Urinary bladder (tissue), 4 donors: Measurements from ENCODE around the gene LTBP4. TPM values are rescaled to one million over a fixed set of nuclear protein-coding genes. Genes with fewer than 3 reads are reported as not detected.

Source experiments
- DNase-seq: peaks from one replicate; pipeline ENCODE4 v3.0.0-alpha.2; 2015; ENCODE audit errors: extremely low spot score
- H3K27ac ChIP-seq: one replicate; pipeline ENCODE4 v1.5.1; 2013; ENCODE audit warnings: low read depth, mild to moderate bottlenecking, moderate library complexity
- H3K36me3 ChIP-seq: one replicate; pipeline ENCODE4 v1.6.1; 2013; ENCODE audit warnings: mild to moderate bottlenecking, moderate library complexity; ENCODE audit not compliant: insufficient read depth
- H3K4me1 ChIP-seq: one replicate; pipeline ENCODE4 v1.6.1; 2013; ENCODE audit warnings: mild to moderate bottlenecking, moderate library complexity; ENCODE audit not compliant: insufficient read depth
- H3K4me3 ChIP-seq: one replicate; pipeline ENCODE4 v1.5.1; 2013; ENCODE audit warnings: low read depth, low read length
- WGBS: extraction: QIAGEN DNeasy Blood & Tissue Kit; methylation state at CpG from one replicate; pipeline ENCODE4 v1.1.7; 2013; 5-methylcytosine and 5-hydroxymethylcytosine counted together
- polyA plus RNA-seq: library from polyadenylated mRNA; stranded (reverse); fragments of 200-250 nt; gene quantifications from one replicate; pipeline ENCODE4 v1.2.3, GENCODE V29; 2013
- total RNA-seq: library from RNA; depleted of rRNA; stranded (reverse); fragments of >200 nt; gene quantifications from one replicate; pipeline ENCODE4 v1.2.3, GENCODE V29; 2014
- donor health status: healthy with polysubstance abuse.
- donor health status: healthy.

LTBP4 gene
- total and polyA plus RNA-seq, 2 donors = 305 to 647 TPM

GRCh38 chr19:40607311-40608239, 6.4 kb downstream of the LTBP4 start:
- no peak for DNase-seq
- WGBS = 59% methylated on average over 31 of the region's 31 CpGs
- Histone ChIP-seq H3K36me3 (no peaks in the 10 kb centered on the region), H3K4me3 (no peak overlapping the region), H3K4me1 (peaks cover 2% of the 10 kb centered on the region), H3K27ac (no peak overlapping the region)

GRCh38 chr19:40608240-40608621, 7.1 kb downstream of the LTBP4 start:
- no peak overlapping the region for H3K27ac ChIP-seq
- H3K4me1 ChIP-seq = peaks cover 2% of the 10 kb centered on the region
- DNase-seq = no peak
- H3K36me3 ChIP-seq = no peaks in the 10 kb centered on the region
- WGBS = 91% methylated on average over 14 of the region's 14 CpGs
- H3K4me3 ChIP-seq = no peak overlapping the region

- DNase-seq = no peak
- Histone ChIP-seq H3K27ac (no peak overlapping the region), H3K4me1 (peaks cover 2% of the 10 kb centered on the region), H3K4me3 (no peak overlapping the region), H3K36me3 (no peaks in the 10 kb centered on the region)
- whole genome bisulfite sequencing = 86% methylated on average over 4 of the region's 4 CpGs
These were observed 7.8 kb downstream of the LTBP4 start for GRCh38 chr19:40608957-40609356.

- H3K36me3 ChIP-seq = no peaks in the 10 kb centered on the region
- H3K4me1 ChIP-seq = peaks cover 2% of the 10 kb centered on the region
- DNase-seq = no peak
These were observed 8.6 kb downstream of the LTBP4 start for GRCh38 chr19:40609561-40610395.

GRCh38 chr19:40610396-40611064, 9.4 kb downstream of the LTBP4 start:
- Histone ChIP-seq H3K4me3 (no peak overlapping the region), H3K4me1 (no peaks in the 10 kb centered on the region), H3K27ac (peak overlapping the region; percentile 63), H3K36me3 (no peaks in the 10 kb centered on the region)
- 52% methylated on average over 29 of the region's 29 CpGs for WGBS
- no peak for DNase-seq

More at GRCh38 chr19:40609561-40610395, 8.6 kb downstream of the LTBP4 start:
- WGBS = 30% methylated on average over 50 of the region's 50 CpGs
- Histone ChIP-seq H3K27ac (peak overlapping the region; percentile 63), H3K4me3 (peak overlapping the region; percentile 19)

- no peaks in the 10 kb centered on the region for H3K4me1 ChIP-seq
- no peak overlapping the region for H3K4me3 ChIP-seq
- DNase-seq = no peak
- 84% methylated on average over 15 of the region's 15 CpGs for WGBS
- no peaks in the 10 kb centered on the region for H3K36me3 ChIP-seq
- H3K27ac ChIP-seq = no peak overlapping the region
These were observed 9.9 kb downstream of the LTBP4 start for GRCh38 chr19:40611096-40611495.

- 93% methylated on average over 10 of the region's 10 CpGs for WGBS
- Histone ChIP-seq H3K4me1 (no peaks in the 10 kb centered on the region), H3K36me3 (no peaks in the 10 kb centered on the region), H3K27ac (no peak overlapping the region), H3K4me3 (no peak overlapping the region)
- DNase-seq = no peak
These were observed 10.9 kb downstream of the LTBP4 start for GRCh38 chr19:40611900-40612698.

- DNase-seq = no peak
- H3K4me1 ChIP-seq = no peaks in the 10 kb centered on the region
- peak overlapping the region; percentile 59 for H3K4me3 ChIP-seq
- H3K36me3 ChIP-seq = no peaks in the 10 kb centered on the region
- H3K27ac ChIP-seq = peak overlapping the region; percentile 41
- 38% methylated on average over 50 of the region's 50 CpGs for WGBS
These were observed 11.9 kb downstream of the LTBP4 start for GRCh38 chr19:40612831-40613689.

- DNase-seq = peak; percentile 67
- Histone ChIP-seq H3K27ac (peak overlapping the region; percentile 81), H3K4me1 (no peaks in the 10 kb centered on the region), H3K36me3 (no peaks in the 10 kb centered on the region), H3K4me3 (peak overlapping the region; percentile 59)
- 5% methylated on average over 67 of the region's 67 CpGs for WGBS
These were observed 12.8 kb downstream of the LTBP4 start for GRCh38 chr19:40613690-40614621.

GRCh38 chr19:40614622-40615411, 13.6 kb downstream of the LTBP4 start:
- DNase-seq = peak; percentile 76

GRCh38 chr19:40616178-40616577, 15.0 kb downstream of the LTBP4 start:
- no peak for DNase-seq
- 91% methylated on average over 5 of the region's 5 CpGs for WGBS
- Histone ChIP-seq H3K27ac (no peak overlapping the region), H3K4me3 (no peak overlapping the region), H3K4me1 (no peaks in the 10 kb centered on the region), H3K36me3 (peaks cover 2% of the 10 kb centered on the region)

More at GRCh38 chr19:40614622-40615411, 13.6 kb downstream of the LTBP4 start:
- Histone ChIP-seq H3K4me1 (no peaks in the 10 kb centered on the region), H3K27ac (peak overlapping the region; percentile 81), H3K4me3 (peak overlapping the region; percentile 59), H3K36me3 (peaks cover 2% of the 10 kb centered on the region)
- 8% methylated on average over 27 of the region's 27 CpGs for WGBS
